HepG2 (cell line): ENCODE results near the gene CDC14B. TPM values are rescaled to one million over a fixed set of nuclear protein-coding genes. Genes with fewer than 3 reads are reported as not detected.

ENCODE experiments used
- DNMT1 ChIP-seq: sonication (generic); formaldehyde crosslinking; IDR thresholded peaks from 2 replicates; pipeline ENCODE4 v1.5.1; 2020; ENCODE audit warnings: mild to moderate bottlenecking, missing genetic modification reagents
- DNMT3B ChIP-seq: conservative IDR thresholded peaks from 2 replicates; pipeline ENCODE4 v1.6.1; 2016; ENCODE audit warnings: missing biosample characterization, control low read depth
- FOXJ3 ChIP-seq: sonication (generic); formaldehyde crosslinking; IDR thresholded peaks from 2 replicates; pipeline ENCODE4 v1.4.0; 2020; ENCODE audit warnings: missing genetic modification reagents, mild to moderate bottlenecking, borderline replicate concordance
- NONO ChIP-seq, 2 experiments: fragments of 450-650 bp in 1 of 2; sonication (generic) in 1 of 2; formaldehyde crosslinking in 1 of 2; IDR thresholded peaks in 1 of 2; conservative IDR thresholded peaks in 1 of 2; 2 replicates each; pipeline versions ENCODE4 v1.6.1 to v1.8.0; 2017 to 2022; ENCODE audit warnings: mild to moderate bottlenecking in 1 of 2, missing genetic modification reagents in 1 of 2, moderate library complexity in 1 of 2
- PLRG1 ChIP-seq: fragments of 450-650 bp; conservative IDR thresholded peaks from 2 replicates; pipeline ENCODE4 v1.6.1; 2016
- POGZ ChIP-seq: sonication (generic); formaldehyde crosslinking; IDR thresholded peaks from 2 replicates; pipeline ENCODE4 v1.4.0; 2020; ENCODE audit warnings: mild to moderate bottlenecking, missing genetic modification reagents
- RFX3 ChIP-seq: IDR thresholded peaks from 2 replicates; pipeline ENCODE4 v1.6.1; 2016; ENCODE audit warnings: missing biosample characterization, missing genetic modification reagents
- ZBTB42 ChIP-seq: sonication (generic); formaldehyde crosslinking; IDR thresholded peaks from 2 replicates; pipeline ENCODE4 v1.5.0; 2020; ENCODE audit warnings: mild to moderate bottlenecking, missing genetic modification reagents
- ZFP62 ChIP-seq: sonication (generic); formaldehyde crosslinking; IDR thresholded peaks from 2 replicates; pipeline ENCODE4 v1.4.0; 2020; ENCODE audit warnings: missing genetic modification reagents
- ZSCAN31 ChIP-seq: sonication (generic); formaldehyde crosslinking; IDR thresholded peaks from 2 replicates; pipeline ENCODE4 v1.5.0; 2020; ENCODE audit warnings: low read depth, mild to moderate bottlenecking, missing genetic modification reagents
- polyA plus RNA-seq, 8 experiments: library from polyadenylated mRNA; depleted of rRNA in 3 of 8; stranded (reverse) in 7 of 8; unstranded in 1 of 8; fragments of >200 nt; fragmentation: Illumina TruSeq in 4 of 8; extraction: Trizol in 4 of 8; gene quantifications; 2 replicates each; pipeline versions ENCODE4 v1.2.1 to v1.2.3, GENCODE V29; 2011 to 2016; ENCODE audit warnings: low read depth in 4 of 8, missing spikeins in 1 of 8, mixed read lengths in 1 of 8; ENCODE audit not compliant: insufficient read depth in 1 of 8
- total RNA-seq, 5 experiments: library from RNA; depleted of rRNA; stranded (reverse); fragments of >200 nt; fragmentation: Illumina TruSeq; extraction: Trizol; gene quantifications; 2 replicates each; pipeline ENCODE4 v1.2.3, GENCODE V29; 2016; ENCODE audit warnings: low read depth in 1 of 5
- TF ChIP-seq, protein P1 (sequence below): IDR thresholded peaks from 2 replicates; pipeline ENCODE4 v1.6.1; 2012; ENCODE audit warnings: low read length, improper control_type of control experiment
- TF ChIP-seq, protein P2 (sequence below): sonication (generic); formaldehyde crosslinking; IDR thresholded peaks from 2 replicates; pipeline ENCODE4 v1.5.1; 2020; ENCODE audit warnings: mild to moderate bottlenecking, missing genetic modification reagents, borderline replicate concordance
- TF ChIP-seq, protein P3 (sequence below): sonication (generic); formaldehyde crosslinking; IDR thresholded peaks from 2 replicates; pipeline ENCODE4 v1.4.0; 2020; ENCODE audit warnings: missing genetic modification reagents
- TF ChIP-seq, protein P4 (sequence below): sonication (generic); formaldehyde crosslinking; conservative IDR thresholded peaks from 2 replicates; pipeline ENCODE4 v1.4.0; 2020; ENCODE audit warnings: missing genetic modification reagents

CDC14B gene
- total and polyA plus RNA-seq, 2 of the 13 experiments (the other 11 are each of a cell fraction or from before 2014, with no cell fraction given), result 25.8 to 33.3 TPM

DNA sequence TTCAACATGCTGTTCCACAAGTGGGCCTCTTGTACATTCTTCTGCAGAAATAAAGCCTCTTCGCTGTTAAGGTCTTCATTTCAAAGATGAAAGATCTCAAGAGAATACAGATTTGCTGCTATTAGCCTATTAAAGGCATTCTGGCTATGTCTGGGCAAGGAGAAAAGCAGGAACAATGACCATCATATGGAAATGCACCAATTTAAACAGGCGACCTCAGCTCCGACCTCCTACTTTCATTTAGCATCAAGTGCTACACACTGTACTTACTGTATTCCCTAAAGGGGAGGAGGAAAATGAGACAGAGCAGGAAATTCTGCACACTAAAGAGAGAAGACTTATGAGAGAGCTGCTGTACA lies 104.9 kb downstream of the CDC14B start (continued):
- TF ChIP-seq, protein P1, sequence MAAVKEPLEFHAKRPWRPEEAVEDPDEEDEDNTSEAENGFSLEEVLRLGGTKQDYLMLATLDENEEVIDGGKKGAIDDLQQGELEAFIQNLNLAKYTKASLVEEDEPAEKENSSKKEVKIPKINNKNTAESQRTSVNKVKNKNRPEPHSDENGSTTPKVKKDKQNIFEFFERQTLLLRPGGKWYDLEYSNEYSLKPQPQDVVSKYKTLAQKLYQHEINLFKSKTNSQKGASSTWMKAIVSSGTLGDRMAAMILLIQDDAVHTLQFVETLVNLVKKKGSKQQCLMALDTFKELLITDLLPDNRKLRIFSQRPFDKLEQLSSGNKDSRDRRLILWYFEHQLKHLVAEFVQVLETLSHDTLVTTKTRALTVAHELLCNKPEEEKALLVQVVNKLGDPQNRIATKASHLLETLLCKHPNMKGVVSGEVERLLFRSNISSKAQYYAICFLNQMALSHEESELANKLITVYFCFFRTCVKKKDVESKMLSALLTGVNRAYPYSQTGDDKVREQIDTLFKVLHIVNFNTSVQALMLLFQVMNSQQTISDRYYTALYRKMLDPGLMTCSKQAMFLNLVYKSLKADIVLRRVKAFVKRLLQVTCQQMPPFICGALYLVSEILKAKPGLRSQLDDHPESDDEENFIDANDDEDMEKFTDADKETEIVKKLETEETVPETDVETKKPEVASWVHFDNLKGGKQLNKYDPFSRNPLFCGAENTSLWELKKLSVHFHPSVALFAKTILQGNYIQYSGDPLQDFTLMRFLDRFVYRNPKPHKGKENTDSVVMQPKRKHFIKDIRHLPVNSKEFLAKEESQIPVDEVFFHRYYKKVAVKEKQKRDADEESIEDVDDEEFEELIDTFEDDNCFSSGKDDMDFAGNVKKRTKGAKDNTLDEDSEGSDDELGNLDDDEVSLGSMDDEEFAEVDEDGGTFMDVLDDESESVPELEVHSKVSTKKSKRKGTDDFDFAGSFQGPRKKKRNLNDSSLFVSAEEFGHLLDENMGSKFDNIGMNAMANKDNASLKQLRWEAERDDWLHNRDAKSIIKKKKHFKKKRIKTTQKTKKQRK, result no peak
- TF ChIP-seq NONO (IDR thresholded peaks at IDR 0.05), result no peak
- no peak for TF ChIP-seq NONO (CRISPR knock-in tag; conservative IDR thresholded peaks at IDR 0.05)
- TF ChIP-seq ZBTB42 (CRISPR knock-in tag), result no peak
- TF ChIP-seq, protein P2, sequence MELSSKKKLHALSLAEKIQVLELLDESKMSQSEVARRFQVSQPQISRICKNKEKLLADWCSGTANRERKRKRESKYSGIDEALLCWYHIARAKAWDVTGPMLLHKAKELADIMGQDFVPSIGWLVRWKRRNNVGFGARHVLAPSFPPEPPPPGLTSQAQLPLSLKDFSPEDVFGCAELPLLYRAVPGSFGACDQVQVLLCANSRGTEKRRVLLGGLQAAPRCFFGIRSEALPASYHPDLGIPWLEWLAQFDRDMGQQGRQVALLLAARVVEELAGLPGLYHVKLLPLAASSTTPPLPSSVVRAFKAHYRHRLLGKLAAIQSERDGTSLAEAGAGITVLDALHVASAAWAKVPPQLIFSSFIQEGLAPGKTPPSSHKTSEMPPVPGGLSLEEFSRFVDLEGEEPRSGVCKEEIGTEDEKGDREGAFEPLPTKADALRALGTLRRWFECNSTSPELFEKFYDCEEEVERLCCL (CRISPR knock-in tag), result no peak
- no peak for TF ChIP-seq DNMT1 (CRISPR knock-in tag)
- TF ChIP-seq RFX3 (CRISPR knock-in tag), result no peak
- no peak for TF ChIP-seq PLRG1
- TF ChIP-seq ZFP62 (CRISPR knock-in tag), result no peak
- TF ChIP-seq ZSCAN31, result no peak
- no peak for TF ChIP-seq DNMT3B (CRISPR knock-in tag)
- no peak for TF ChIP-seq FOXJ3 (CRISPR knock-in tag)
- TF ChIP-seq, protein P3, sequence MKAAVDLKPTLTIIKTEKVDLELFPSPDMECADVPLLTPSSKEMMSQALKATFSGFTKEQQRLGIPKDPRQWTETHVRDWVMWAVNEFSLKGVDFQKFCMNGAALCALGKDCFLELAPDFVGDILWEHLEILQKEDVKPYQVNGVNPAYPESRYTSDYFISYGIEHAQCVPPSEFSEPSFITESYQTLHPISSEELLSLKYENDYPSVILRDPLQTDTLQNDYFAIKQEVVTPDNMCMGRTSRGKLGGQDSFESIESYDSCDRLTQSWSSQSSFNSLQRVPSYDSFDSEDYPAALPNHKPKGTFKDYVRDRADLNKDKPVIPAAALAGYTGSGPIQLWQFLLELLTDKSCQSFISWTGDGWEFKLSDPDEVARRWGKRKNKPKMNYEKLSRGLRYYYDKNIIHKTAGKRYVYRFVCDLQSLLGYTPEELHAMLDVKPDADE (CRISPR knock-in tag), result no peak
- TF ChIP-seq POGZ (CRISPR knock-in tag), result no peak
- TF ChIP-seq, protein P4, sequence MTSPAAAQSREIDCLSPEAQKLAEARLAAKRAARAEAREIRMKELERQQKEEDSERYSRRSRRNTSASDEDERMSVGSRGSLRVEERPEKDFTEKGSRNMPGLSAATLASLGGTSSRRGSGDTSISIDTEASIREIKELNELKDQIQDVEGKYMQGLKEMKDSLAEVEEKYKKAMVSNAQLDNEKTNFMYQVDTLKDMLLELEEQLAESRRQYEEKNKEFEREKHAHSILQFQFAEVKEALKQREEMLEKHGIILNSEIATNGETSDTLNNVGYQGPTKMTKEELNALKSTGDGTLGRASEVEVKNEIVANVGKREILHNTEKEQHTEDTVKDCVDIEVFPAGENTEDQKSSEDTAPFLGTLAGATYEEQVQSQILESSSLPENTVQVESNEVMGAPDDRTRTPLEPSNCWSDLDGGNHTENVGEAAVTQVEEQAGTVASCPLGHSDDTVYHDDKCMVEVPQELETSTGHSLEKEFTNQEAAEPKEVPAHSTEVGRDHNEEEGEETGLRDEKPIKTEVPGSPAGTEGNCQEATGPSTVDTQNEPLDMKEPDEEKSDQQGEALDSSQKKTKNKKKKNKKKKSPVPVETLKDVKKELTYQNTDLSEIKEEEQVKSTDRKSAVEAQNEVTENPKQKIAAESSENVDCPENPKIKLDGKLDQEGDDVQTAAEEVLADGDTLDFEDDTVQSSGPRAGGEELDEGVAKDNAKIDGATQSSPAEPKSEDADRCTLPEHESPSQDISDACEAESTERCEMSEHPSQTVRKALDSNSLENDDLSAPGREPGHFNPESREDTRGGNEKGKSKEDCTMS (CRISPR knock-in tag), result no peak
